Lower lobe of right lung (tissue), 2 donors: ENCODE measurements around the gene DAGLA. TPM values are rescaled to one million over a fixed set of nuclear protein-coding genes. Genes with fewer than 3 reads are reported as not detected.

Experiments used
- ATAC-seq, 2 donors: fragments of 200-7000 bp; cut with Tn5 transposase; one replicate each; pipeline ENCODE4 v1.9.1; 2020 to 2022; ENCODE audit warnings: mild to moderate bottlenecking in 2 of 2, moderate library complexity in 2 of 2
- DNase-seq: peaks from one replicate; pipeline ENCODE4 v3.0.0-alpha.2; 2020
- H3K27ac ChIP-seq: fragments of 200-600 bp; one replicate; pipeline ENCODE4 v1.8.0; 2022
- H3K27me3 ChIP-seq: fragments of 200-600 bp; one replicate; pipeline ENCODE4 v1.8.0; 2022; ENCODE audit warnings: low read depth
- H3K36me3 ChIP-seq: fragments of 200-600 bp; one replicate; pipeline ENCODE4 v1.8.0; 2022; ENCODE audit warnings: mild to moderate bottlenecking
- H3K4me1 ChIP-seq: fragments of 200-600 bp; one replicate; pipeline ENCODE4 v1.8.0; 2022
- H3K4me3 ChIP-seq: fragments of 200-600 bp; one replicate; pipeline ENCODE4 v1.8.0; 2022; ENCODE audit warnings: mild to moderate bottlenecking
- H3K9me3 ChIP-seq: fragments of 200-600 bp; one replicate; pipeline ENCODE4 v1.8.0; 2022
- intact Hi-C: fragments of 100-400 bp; cut with DNase I; formaldehyde crosslinking; loops from one replicate; pipeline ENCODE4 v1.11.0; 2022
- long read RNA-seq: library from polyadenylated mRNA; unstranded; transcript quantifications from one replicate; pipeline ENCODE4 v2.0.0, GENCODE V29; 2021
- total RNA-seq: library from RNA; stranded (reverse); fragmentation: NEBNext Ultra II Directional; extraction: Animal tissue kit (Norgen Biotek cat#: 25700); gene quantifications from one replicate; pipeline ENCODE4 v1.2.1, GENCODE V29; 2021
- TF ChIP-seq, protein P1 (sequence below): fragments of 200-600 bp; IDR thresholded peaks from one replicate; pipeline ENCODE4 v1.8.0; 2022; ENCODE audit warnings: antibody characterized with exemption, mild to moderate bottlenecking
- donor health status: DM: no; HTN: yes; CAD: no; lungs with severe emphysema.

DAGLA gene, protein sequence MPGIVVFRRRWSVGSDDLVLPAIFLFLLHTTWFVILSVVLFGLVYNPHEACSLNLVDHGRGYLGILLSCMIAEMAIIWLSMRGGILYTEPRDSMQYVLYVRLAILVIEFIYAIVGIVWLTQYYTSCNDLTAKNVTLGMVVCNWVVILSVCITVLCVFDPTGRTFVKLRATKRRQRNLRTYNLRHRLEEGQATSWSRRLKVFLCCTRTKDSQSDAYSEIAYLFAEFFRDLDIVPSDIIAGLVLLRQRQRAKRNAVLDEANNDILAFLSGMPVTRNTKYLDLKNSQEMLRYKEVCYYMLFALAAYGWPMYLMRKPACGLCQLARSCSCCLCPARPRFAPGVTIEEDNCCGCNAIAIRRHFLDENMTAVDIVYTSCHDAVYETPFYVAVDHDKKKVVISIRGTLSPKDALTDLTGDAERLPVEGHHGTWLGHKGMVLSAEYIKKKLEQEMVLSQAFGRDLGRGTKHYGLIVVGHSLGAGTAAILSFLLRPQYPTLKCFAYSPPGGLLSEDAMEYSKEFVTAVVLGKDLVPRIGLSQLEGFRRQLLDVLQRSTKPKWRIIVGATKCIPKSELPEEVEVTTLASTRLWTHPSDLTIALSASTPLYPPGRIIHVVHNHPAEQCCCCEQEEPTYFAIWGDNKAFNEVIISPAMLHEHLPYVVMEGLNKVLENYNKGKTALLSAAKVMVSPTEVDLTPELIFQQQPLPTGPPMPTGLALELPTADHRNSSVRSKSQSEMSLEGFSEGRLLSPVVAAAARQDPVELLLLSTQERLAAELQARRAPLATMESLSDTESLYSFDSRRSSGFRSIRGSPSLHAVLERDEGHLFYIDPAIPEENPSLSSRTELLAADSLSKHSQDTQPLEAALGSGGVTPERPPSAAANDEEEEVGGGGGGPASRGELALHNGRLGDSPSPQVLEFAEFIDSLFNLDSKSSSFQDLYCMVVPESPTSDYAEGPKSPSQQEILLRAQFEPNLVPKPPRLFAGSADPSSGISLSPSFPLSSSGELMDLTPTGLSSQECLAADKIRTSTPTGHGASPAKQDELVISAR
- total RNA-seq, result 7.1 TPM
- long read RNA-seq, partial matches to known transcripts, result 4 of 9 reads
- long read RNA-seq, other reads (novel, unspliced or antisense), result 5 of 9 reads

DNA sequence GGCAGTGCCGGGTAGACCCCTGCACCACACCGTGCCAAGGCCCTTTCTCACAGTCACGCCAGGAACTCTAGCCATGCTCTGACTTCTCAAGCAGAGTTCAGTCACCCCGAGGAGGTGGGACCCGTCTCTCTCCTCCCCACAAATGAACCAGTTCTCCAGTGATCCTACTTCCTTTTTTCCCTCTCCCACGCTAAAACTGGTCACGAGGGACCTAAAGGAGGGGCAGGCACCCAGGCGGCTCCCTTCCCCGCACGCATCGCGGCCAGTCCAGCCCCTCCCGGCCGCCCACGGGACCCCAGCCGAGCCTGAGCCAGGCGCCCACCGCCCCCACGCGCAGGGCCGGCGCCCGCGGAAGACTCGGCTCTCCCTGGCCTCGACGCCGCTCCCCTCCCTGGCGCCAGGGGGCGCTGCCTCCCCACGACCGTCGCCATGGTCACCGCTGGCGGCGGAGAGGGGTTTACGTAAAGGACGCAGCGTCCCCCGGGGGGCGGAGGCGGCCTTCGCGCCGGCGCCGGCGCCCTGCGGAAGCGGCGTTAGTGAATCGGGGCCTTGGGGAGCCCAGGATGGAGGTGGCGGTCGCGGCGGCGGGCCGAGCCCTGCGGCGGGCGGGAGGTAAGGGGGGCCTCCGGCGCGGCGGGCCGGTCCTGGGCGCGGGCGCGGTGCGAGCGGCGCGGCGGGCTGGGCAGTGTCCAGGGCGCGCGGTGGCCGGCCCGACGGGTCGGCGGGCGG, at the start of gene DAGLA:
Gene DAGLA, plus strand, starts transcription at position 499 of the 729 bp plus-strand sequence. CDS start 39,765 bp downstream, outside the sequence.
- TF ChIP-seq, protein P1, sequence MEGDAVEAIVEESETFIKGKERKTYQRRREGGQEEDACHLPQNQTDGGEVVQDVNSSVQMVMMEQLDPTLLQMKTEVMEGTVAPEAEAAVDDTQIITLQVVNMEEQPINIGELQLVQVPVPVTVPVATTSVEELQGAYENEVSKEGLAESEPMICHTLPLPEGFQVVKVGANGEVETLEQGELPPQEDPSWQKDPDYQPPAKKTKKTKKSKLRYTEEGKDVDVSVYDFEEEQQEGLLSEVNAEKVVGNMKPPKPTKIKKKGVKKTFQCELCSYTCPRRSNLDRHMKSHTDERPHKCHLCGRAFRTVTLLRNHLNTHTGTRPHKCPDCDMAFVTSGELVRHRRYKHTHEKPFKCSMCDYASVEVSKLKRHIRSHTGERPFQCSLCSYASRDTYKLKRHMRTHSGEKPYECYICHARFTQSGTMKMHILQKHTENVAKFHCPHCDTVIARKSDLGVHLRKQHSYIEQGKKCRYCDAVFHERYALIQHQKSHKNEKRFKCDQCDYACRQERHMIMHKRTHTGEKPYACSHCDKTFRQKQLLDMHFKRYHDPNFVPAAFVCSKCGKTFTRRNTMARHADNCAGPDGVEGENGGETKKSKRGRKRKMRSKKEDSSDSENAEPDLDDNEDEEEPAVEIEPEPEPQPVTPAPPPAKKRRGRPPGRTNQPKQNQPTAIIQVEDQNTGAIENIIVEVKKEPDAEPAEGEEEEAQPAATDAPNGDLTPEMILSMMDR, result peak; percentile 91
- Histone ChIP-seq H3K27me3 (peaks cover 34% of the 10 kb centered on the region), H3K36me3 (no peaks in the 10 kb centered on the region), H3K27ac (no peak within 1 kb of the TSS), H3K4me3 (peak within 1 kb of the TSS; percentile 56), H3K4me1 (peaks cover 15% of the 10 kb centered on the region), H3K9me3 (no peaks in the 10 kb centered on the region)
- DNase-seq, result peak; percentile 82
- ATAC-seq, result peak; percentile 90 to 95
- intact Hi-C loops, result loop anchor here (10.0 kb wide), 1 partner anchor 55 kb away; no protein-coding TSS in a partner anchor

DNA sequence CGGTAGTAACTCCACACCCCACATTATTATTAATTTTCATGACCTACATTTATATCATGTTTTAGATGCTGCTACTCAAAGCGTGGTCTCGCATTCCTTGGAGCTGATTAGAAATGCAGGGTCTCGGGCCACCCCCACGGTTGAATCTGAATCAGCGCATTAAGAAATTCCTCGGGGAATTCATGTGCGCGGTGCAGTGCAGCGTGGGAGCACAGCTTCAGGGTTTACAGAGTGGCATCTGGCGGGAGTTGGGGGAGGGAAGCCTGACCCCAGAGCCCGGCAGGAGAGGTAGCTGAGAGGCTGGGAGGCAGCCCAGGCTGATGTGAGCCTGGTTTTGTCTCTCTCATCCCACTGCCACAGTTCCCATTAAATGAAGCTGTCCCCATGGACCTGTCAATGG, 48.1 kb upstream of the DAGLA start:
- TF ChIP-seq, protein P1, result no peak
- Histone ChIP-seq H3K36me3 (no peaks in the 10 kb centered on the region), H3K4me1 (peaks cover 8% of the 10 kb centered on the region), H3K9me3 (no peaks in the 10 kb centered on the region), H3K4me3 (no peak overlapping the region), H3K27me3 (no peaks in the 10 kb centered on the region), H3K27ac (no peak overlapping the region)
- intact Hi-C loops, result no loop called here
- ATAC-seq (no peak), DNase-seq (no peak)

DNA sequence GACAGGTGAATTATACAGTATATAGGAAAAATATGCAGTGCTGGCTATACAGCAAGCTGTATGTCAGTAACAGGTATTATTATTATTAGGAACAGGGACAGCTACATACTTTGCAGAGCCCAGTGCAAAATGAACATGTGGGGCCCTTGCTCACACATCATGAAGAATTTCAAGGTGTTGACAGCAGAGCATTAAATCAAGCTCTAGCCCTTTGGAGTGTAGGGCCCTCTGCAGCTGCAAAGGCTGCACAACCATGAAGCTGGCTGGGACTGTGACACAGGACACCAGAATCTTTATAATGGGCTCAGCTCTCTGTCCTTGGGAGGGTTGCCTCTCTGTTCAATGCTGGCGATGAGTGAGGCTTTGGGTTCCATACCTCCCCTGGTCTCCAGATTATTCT, 44.9 kb upstream of the DAGLA start:
- H3K9me3 ChIP-seq, result no peaks in the 10 kb centered on the region
- TF ChIP-seq, protein P1, result no peak
- H3K27me3 ChIP-seq, result peaks cover 3% of the 10 kb centered on the region
- DNase-seq, result no peak
- H3K4me1 ChIP-seq, result no peaks in the 10 kb centered on the region
- ATAC-seq, result no peak
- no peaks in the 10 kb centered on the region for H3K36me3 ChIP-seq
- H3K4me3 ChIP-seq, result no peak overlapping the region
- H3K27ac ChIP-seq, result no peak overlapping the region
- intact Hi-C loops, result no loop called here

DNA sequence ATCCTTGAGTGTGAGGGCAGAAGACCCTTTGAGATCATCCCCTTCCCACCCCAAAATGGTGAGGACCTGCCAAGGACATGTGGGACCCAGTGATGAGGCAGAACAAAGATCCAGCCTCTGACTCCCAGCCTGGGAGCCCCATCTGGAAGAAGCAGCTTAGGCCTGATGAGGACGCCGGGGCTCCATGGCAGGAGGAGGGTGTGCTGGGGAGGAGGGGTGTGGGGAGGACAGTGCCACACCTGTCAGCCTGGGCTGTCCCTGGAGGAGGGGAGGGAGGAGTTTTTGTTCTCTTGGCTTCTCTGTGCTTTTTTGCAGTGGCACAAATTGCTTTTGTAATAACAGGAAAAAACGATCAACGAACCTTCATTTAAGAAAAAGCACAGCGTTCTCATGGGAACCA, 44.4 kb upstream of the DAGLA start:
- DNase-seq (no peak), ATAC-seq (no peak)
- Histone ChIP-seq H3K9me3 (no peaks in the 10 kb centered on the region), H3K36me3 (no peaks in the 10 kb centered on the region), H3K27ac (no peak overlapping the region), H3K4me1 (no peaks in the 10 kb centered on the region), H3K4me3 (no peak overlapping the region), H3K27me3 (peaks cover 3% of the 10 kb centered on the region)
- intact Hi-C loops, result no loop called here
- TF ChIP-seq, protein P1, result no peak

DNA sequence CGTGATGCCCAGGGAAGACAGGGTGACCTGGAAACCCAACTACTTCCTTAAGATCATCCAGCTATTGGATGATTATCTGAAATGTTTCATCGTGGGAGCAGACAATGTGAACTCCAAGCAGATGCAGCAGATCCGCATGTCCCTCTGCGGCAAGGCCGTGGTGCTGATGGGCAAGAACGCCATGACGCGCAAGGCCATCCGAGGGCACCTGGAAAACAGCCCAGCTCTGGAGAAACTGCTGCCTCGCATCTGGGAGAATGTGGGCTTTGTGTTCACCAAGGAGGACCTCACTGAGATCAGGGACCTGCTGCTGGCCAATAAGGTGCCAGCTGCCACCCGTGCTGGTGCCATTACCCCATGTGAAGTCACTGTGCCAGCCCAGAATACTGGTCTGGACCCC, 43.5 kb upstream of the DAGLA start:
- Histone ChIP-seq H3K27me3 (peaks cover 3% of the 10 kb centered on the region), H3K4me3 (no peak overlapping the region), H3K4me1 (no peaks in the 10 kb centered on the region), H3K36me3 (no peaks in the 10 kb centered on the region), H3K9me3 (no peaks in the 10 kb centered on the region), H3K27ac (no peak overlapping the region)
- ATAC-seq (no peak), DNase-seq (no peak)
- intact Hi-C loops, result no loop called here
- TF ChIP-seq, protein P1, result no peak
